Psoas muscle (tissue), 8 donors: Measurements from ENCODE around the gene SHISA2. TPM values are rescaled to one million over a fixed set of nuclear protein-coding genes. Genes with fewer than 3 reads are reported as not detected.

Experiments
- ATAC-seq, 4 donors: fragments of 200-7000 bp; cut with Tn5 transposase; one replicate each; pipeline ENCODE4 v1.9.1; 2020; ENCODE audit warnings: moderate library complexity in 3 of 4, mild to moderate bottlenecking in 2 of 4
- DNase-seq, 2 donors: peaks; one replicate each; pipeline ENCODE4 v3.0.0-alpha.2; 2020
- H3K27ac ChIP-seq: fragments of 200-600 bp; one replicate; pipeline ENCODE4 v1.8.0; 2022
- H3K27me3 ChIP-seq, 3 donors: fragments of 200-600 bp in 1 of 3; one replicate each; pipeline versions ENCODE4 v1.6.1 to v1.8.0; 2013 to 2022; ENCODE audit warnings: low read length in 2 of 3, mild to moderate bottlenecking in 2 of 3, moderate library complexity in 1 of 3; ENCODE audit not compliant: insufficient read depth in 3 of 3
- H3K36me3 ChIP-seq, 2 donors: fragments of 200-600 bp in 1 of 2; one replicate each; pipeline versions ENCODE4 v1.6.1 to v1.8.0; 2013 to 2022; ENCODE audit warnings: low read depth in 1 of 2, mild to moderate bottlenecking in 1 of 2, moderate library complexity in 1 of 2; ENCODE audit not compliant: insufficient read depth in 1 of 2
- H3K4me1 ChIP-seq: fragments of 200-600 bp; one replicate; pipeline ENCODE4 v1.8.0; 2022
- H3K4me3 ChIP-seq: fragments of 200-600 bp; one replicate; pipeline ENCODE4 v1.8.0; 2022; ENCODE audit warnings: mild to moderate bottlenecking
- H3K9me3 ChIP-seq: fragments of 200-600 bp; one replicate; pipeline ENCODE4 v1.8.0; 2022
- CTCF ChIP-seq: fragments of 200-600 bp; IDR thresholded peaks from one replicate; pipeline ENCODE4 v1.8.0; 2022; ENCODE audit warnings: antibody characterized with exemption
- WGBS, 3 donors: extraction: QIAGEN DNeasy Blood & Tissue Kit; methylation state at CpG; one replicate each; pipeline versions ENCODE4 v1.1.6 to v1.1.7; 2013; 5-methylcytosine and 5-hydroxymethylcytosine counted together
- intact Hi-C, 2 donors: fragments of 100-400 bp; cut with DNase I; formaldehyde crosslinking; loops; one replicate each; pipeline versions ENCODE4 v1.11.0 to v1.14.2; 2022
- polyA plus RNA-seq, 3 donors: library from polyadenylated mRNA; stranded (reverse); fragments of 200-250 nt; gene quantifications; one replicate each; pipeline ENCODE4 v1.2.3, GENCODE V29; 2013
- total RNA-seq, 4 donors: library from RNA; stranded (reverse); fragmentation: NEBNext Ultra II Directional in 2 of 4; extraction: Animal tissue kit (Norgen Biotek cat#: 25700) in 2 of 4; gene quantifications; one replicate each; pipeline versions ENCODE4 v1.2.1 to v1.2.4, GENCODE V29; 2021 to 2023
- donor health status: healthy with polysubstance abuse.
- donor health status: DM: no; HTN: no; CAD: no; lungs with moderate emphysema.
- donor health status: Bipolar disorder and iron deficiency.
- donor health status: healthy.
- donor health status: DM: yes; HTN: yes; CAD: no.
- donor health status: DM: no; HTN: no; CAD: no.
- donor health status: DM: no; HTN: no; CAD: no.
- donor health status: DM: yes; HTN: yes; CAD: no.

Gene SHISA2
- total and polyA plus RNA-seq, 7 donors, result 1.3 to 9.6 (median 4.1) TPM

DNA sequence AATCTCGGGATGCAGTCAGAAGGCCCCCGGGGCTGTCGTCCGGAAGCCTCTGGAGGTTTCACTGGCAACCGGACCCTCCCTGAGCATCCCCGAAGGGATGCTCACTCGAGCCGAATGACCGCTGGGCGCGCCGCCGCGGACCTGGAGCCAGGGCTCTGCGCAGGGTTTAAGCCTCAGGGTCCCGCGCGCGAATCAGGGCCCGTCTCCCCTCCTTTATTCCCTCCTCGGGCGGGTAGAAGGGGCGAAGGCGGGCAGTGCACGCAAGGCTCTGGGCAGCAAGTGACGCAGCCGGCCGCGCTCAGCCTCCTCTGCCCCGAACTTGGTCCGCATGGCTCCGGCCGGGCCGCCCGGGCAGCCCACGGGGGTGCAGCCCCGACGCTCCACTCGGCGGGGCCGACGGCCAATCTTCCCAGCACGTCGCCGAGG lies 572 bp downstream of the SHISA2 start:
- intact Hi-C loops, result loop anchor here in 1 of 2 donors (2.0 to 5.0 kb wide), 2 partner anchors 28 to 79 kb away; no protein-coding TSS in a partner anchor
- Histone ChIP-seq H3K27me3 (peaks cover 0 to 14% (median 0%) of the 10 kb centered on the region in 3 donors), H3K27ac (peak overlapping the region; percentile 82), H3K4me1 (peaks cover 6% of the 10 kb centered on the region), H3K4me3 (peak overlapping the region; percentile 73), H3K9me3 (no peaks in the 10 kb centered on the region), H3K36me3 (no peaks in the 10 kb centered on the region)
- ATAC-seq, result peak; percentile 19 to 55 (median 36)
- 0 to 1% (median 1%) methylated on average over 38 to 45 of the region's 45 CpGs for WGBS, 3 donors
- peak; percentile 18 to 54 for DNase-seq
- no peak for TF ChIP-seq CTCF

GRCh38 chr13:26050568-26051230 lies 1.1 kb downstream of the SHISA2 start:
- ATAC-seq, result peak; percentile 57 to 73 (median 69)
- intact Hi-C loops, result loop anchor here in 1 of 2 donors (2.0 to 5.0 kb wide), 2 partner anchors 28 to 78 kb away; no protein-coding TSS in a partner anchor
- DNase-seq, result peak; percentile 42 to 75
- peak overlapping the region; percentile 82 for H3K27ac ChIP-seq
- no peaks in the 10 kb centered on the region for H3K9me3 ChIP-seq
- TF ChIP-seq CTCF, result no peak
- 1 to 2% (median 1%) methylated on average over 71 to 82 of the region's 82 CpGs for WGBS, 3 donors
- no peaks in the 10 kb centered on the region for H3K36me3 ChIP-seq
- peaks cover 6% of the 10 kb centered on the region for H3K4me1 ChIP-seq
- H3K27me3 ChIP-seq, result peaks cover 0 to 14% (median 0%) of the 10 kb centered on the region in 3 donors
- H3K4me3 ChIP-seq, result peak overlapping the region; percentile 73

- Histone ChIP-seq H3K4me3 (peak overlapping the region; percentile 73), H3K27me3 (peaks cover 0 to 14% (median 0%) of the 10 kb centered on the region in 3 donors), H3K4me1 (peaks cover 6% of the 10 kb centered on the region), H3K9me3 (no peaks in the 10 kb centered on the region), H3K27ac (no peak overlapping the region), H3K36me3 (no peaks in the 10 kb centered on the region)
- WGBS, 3 donors, result 46 to 72% (median 57%) methylated on average over 4 of the region's 4 CpGs
- intact Hi-C loops, result no loop called here
- DNase-seq (no peak), ATAC-seq (no peak)
- no peak for TF ChIP-seq CTCF
Observed at GRCh38 chr13:26048741-26049140, 3.1 kb downstream of the SHISA2 start.

DNA sequence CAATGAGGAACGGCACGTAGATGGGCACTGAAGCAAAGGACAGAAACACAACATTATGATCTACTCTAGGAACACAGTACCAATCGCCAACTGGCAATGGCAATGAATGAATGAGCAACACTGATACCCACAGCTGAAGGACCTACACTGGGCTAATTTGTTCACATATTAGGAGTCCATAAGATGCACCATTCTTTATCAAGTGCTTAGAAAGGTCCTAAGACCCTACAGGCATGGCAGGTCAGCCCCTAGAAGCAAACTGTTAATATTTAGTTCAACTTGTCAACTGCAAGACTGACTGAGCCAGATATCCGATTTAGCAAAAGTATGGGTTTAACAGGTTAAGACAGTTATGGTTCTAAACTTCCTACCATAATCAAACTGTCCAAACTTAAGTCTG lies 4.8 kb downstream of the SHISA2 start:
- TF ChIP-seq CTCF, result no peak
- intact Hi-C loops, result no loop called here
- no peaks in the 10 kb centered on the region for H3K36me3 ChIP-seq
- no peak overlapping the region for H3K4me3 ChIP-seq
- peaks cover 6% of the 10 kb centered on the region for H3K4me1 ChIP-seq
- ATAC-seq (no peak), DNase-seq (no peak)
- H3K27ac ChIP-seq, result no peak overlapping the region
- WGBS, 3 donors, result 71 to 97% (median 88%) methylated on average over 4 of the region's 4 CpGs
- peaks cover 0 to 14% (median 0%) of the 10 kb centered on the region in 3 donors for H3K27me3 ChIP-seq
- no peaks in the 10 kb centered on the region for H3K9me3 ChIP-seq
